ENCODE measurements around the gene RSF1. TPM values are rescaled to one million over a fixed set of nuclear protein-coding genes. Genes with fewer than 3 reads are reported as not detected.

Gene RSF1
- total RNA-seq, 4 donors from 2014 or later: 69.3 to 127 (median 77.0) TPM

DNA sequence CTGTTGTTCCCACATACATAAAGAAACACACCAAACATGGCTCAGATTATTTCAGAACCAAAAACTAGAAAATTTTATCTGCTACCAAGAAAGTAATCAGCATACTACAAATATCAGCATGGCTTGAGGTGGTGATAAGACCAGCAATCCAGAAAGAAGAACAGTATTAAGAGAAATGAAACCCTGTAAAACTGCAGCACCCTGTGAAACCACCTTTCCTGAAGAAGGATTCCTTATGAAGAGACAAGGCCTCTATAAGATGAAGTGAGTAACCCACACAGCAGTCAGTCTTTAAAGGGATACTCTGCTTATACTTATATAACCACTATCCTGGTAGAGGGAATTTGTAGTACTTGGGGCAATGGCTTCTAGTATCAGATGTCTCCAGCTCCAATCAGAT lies 49.9 kb downstream of the RSF1 start:
- Histone ChIP-seq H3K36me3 (no peaks in the 10 kb centered on the region), H3K9me3 (no peaks in the 10 kb centered on the region), H3K27ac (no peak overlapping the region), H3K27me3 (no peaks in the 10 kb centered on the region), H3K4me3 (no peak overlapping the region), H3K4me1 (peaks cover 0 to 35% (median 10%) of the 10 kb centered on the region in 4 donors)
- TF ChIP-seq POLR2A (IDR thresholded peaks at IDR 0.05) (no peak), CTCF (IDR thresholded peaks at IDR 0.05) (no peak), EP300 (IDR thresholded peaks at IDR 0.05) (no peak)
- DNase-seq (ENCODE audit: low spot score in 2 of 2): no peak

- TF ChIP-seq EP300 (IDR thresholded peaks at IDR 0.05) (no peak), CTCF (IDR thresholded peaks at IDR 0.05) (no peak), POLR2A (IDR thresholded peaks at IDR 0.05) (no peak)
- peaks cover 0 to 22% (median 0%) of the 10 kb centered on the region in 4 donors for H3K4me1 ChIP-seq
- no peaks in the 10 kb centered on the region for H3K9me3 ChIP-seq
- no peak for DNase-seq (ENCODE audit: low spot score in 2 of 2)
- no peak overlapping the region for H3K27ac ChIP-seq
- peaks cover 0 to 46% (median 0%) of the 10 kb centered on the region in 3 donors for H3K36me3 ChIP-seq
- H3K27me3 ChIP-seq: no peaks in the 10 kb centered on the region
- no peak overlapping the region for H3K4me3 ChIP-seq
Observed at GRCh38 chr11:77762426-77762825, 58.1 kb downstream of the RSF1 start.

- 76 to 82% methylated on average over 3 of the region's 3 CpGs for WGBS, 2 donors
- Histone ChIP-seq H3K4me1 (peaks cover 0 to 13% (median 0%) of the 10 kb centered on the region in 4 donors), H3K27ac (no peak overlapping the region), H3K9me3 (no peaks in the 10 kb centered on the region), H3K27me3 (no peaks in the 10 kb centered on the region), H3K36me3 (peaks cover 0 to 46% (median 0%) of the 10 kb centered on the region in 3 donors), H3K4me3 (no peak overlapping the region)
- no peak for DNase-seq (ENCODE audit: low spot score in 2 of 2)
- no peak for TF ChIP-seq CTCF (IDR thresholded peaks at IDR 0.05)
- TF ChIP-seq EP300 (IDR thresholded peaks at IDR 0.05): no peak
- no peak for TF ChIP-seq POLR2A (IDR thresholded peaks at IDR 0.05)
Observed at GRCh38 chr11:77761491-77761890, 59.0 kb downstream of the RSF1 start.

DNA sequence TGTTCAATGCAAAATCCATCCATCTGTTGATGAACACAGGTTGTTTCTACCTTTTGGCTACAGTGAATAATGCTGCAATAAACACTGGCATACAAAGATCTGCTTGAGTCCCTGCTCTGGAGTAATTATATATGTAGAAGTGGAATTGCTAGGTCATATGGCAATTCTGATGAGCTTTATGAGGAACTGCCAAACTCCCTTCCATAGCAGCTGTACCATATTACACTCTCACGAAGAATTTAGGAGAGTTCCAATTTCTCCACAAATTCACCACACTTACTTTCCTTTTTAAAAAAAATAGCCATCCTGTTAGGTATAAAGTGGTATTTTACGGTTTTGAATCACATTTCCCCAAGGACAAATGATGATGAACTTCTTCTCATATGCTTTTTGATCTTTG lies 62.2 kb downstream of the RSF1 start:
- no peak for DNase-seq (ENCODE audit: low spot score in 2 of 2)
- Histone ChIP-seq H3K36me3 (peaks cover 0 to 58% (median 0%) of the 10 kb centered on the region in 3 donors), H3K27ac (no peak overlapping the region), H3K27me3 (no peaks in the 10 kb centered on the region), H3K4me1 (no peaks in the 10 kb centered on the region), H3K9me3 (no peaks in the 10 kb centered on the region), H3K4me3 (no peak overlapping the region)
- TF ChIP-seq CTCF (IDR thresholded peaks at IDR 0.05): no peak
- WGBS, 2 donors: 81 to 90% methylated on average over 2 of the region's 2 CpGs

- no peak for TF ChIP-seq POLR2A (IDR thresholded peaks at IDR 0.05)
- TF ChIP-seq EP300 (IDR thresholded peaks at IDR 0.05): no peak
- no peak for TF ChIP-seq CTCF (IDR thresholded peaks at IDR 0.05)
- no peak for DNase-seq (ENCODE audit: low spot score in 2 of 2)
- 88 to 92% methylated on average over 5 of the region's 5 CpGs for WGBS, 2 donors
- Histone ChIP-seq H3K9me3 (no peaks in the 10 kb centered on the region), H3K27ac (no peak overlapping the region), H3K27me3 (no peaks in the 10 kb centered on the region), H3K36me3 (peaks cover 0 to 28% (median 0%) of the 10 kb centered on the region in 3 donors), H3K4me1 (peaks cover 0 to 10% (median 0%) of the 10 kb centered on the region in 4 donors), H3K4me3 (no peak overlapping the region)
Observed at GRCh38 chr11:77753230-77753629, 67.3 kb downstream of the RSF1 start.
